BE2C (cell line): Measurements from ENCODE around the gene RBM4.

Experiments
- DNase-seq: peaks from one replicate; pipeline ENCODE4 v3.0.0-alpha.2; 2020
- H3K27me3 ChIP-seq: fragments of 250-450 bp; sonication (Bioruptor Pico); 2 replicates; pipeline ENCODE4 v1.5.1; 2020; ENCODE audit warnings: mild to moderate bottlenecking
- H3K36me3 ChIP-seq: fragments of 250-450 bp; sonication (Bioruptor Pico); 2 replicates; pipeline ENCODE4 v1.5.1; 2020; ENCODE audit warnings: mild to moderate bottlenecking
- H3K4me1 ChIP-seq: fragments of 250-450 bp; sonication (Bioruptor Pico); 2 replicates; pipeline ENCODE4 v1.5.1; 2020
- H3K4me3 ChIP-seq: 2 replicates; pipeline ENCODE4 v1.5.1; 2011; ENCODE audit warnings: low read depth, low read length
- H3K9me3 ChIP-seq: fragments of 250-450 bp; sonication (Bioruptor Pico); 2 replicates; pipeline ENCODE4 v1.5.1; 2020
- CTCF ChIP-seq: IDR thresholded peaks from 2 replicates; pipeline ENCODE4 v1.5.1; 2012; ENCODE audit warnings: mild to moderate bottlenecking, low read depth, low read length

Gene RBM4

GRCh38 chr11:66614073-66614472 is 24.4 kb upstream of the RBM4 start:
- Histone ChIP-seq H3K4me1 (no peaks in the 10 kb centered on the region), H3K4me3 (no peak overlapping the region), H3K27me3 (no peaks in the 10 kb centered on the region), H3K9me3 (no peaks in the 10 kb centered on the region), H3K36me3 (peaks cover 21% of the 10 kb centered on the region)
- no peak for DNase-seq
- no peak for TF ChIP-seq CTCF

GRCh38 chr11:66616379-66617154 is 21.9 kb upstream of the RBM4 start, which contains the start of gene RBM14:
Gene RBM14 (plus strand): TSS chr11:66616630. CDS start chr11:66616721, 91 bp downstream.
- Histone ChIP-seq H3K4me3 (peak within 1 kb of the TSS; percentile 88), H3K36me3 (peaks cover 35% of the 10 kb centered on the region), H3K4me1 (no peaks in the 10 kb centered on the region), H3K9me3 (no peaks in the 10 kb centered on the region), H3K27me3 (no peaks in the 10 kb centered on the region)
- DNase-seq: peak; percentile 100
- TF ChIP-seq CTCF: no peak

GRCh38 chr11:66617155-66617834 is 21.2 kb upstream of the RBM4 start:
- Histone ChIP-seq H3K36me3 (peaks cover 42% of the 10 kb centered on the region), H3K9me3 (no peaks in the 10 kb centered on the region), H3K4me3 (peak overlapping the region; percentile 88), H3K27me3 (no peaks in the 10 kb centered on the region), H3K4me1 (no peaks in the 10 kb centered on the region)
- no peak for TF ChIP-seq CTCF
- no peak for DNase-seq

GRCh38 chr11:66619080-66619554 is 19.4 kb upstream of the RBM4 start:
- Histone ChIP-seq H3K27me3 (no peaks in the 10 kb centered on the region), H3K36me3 (peaks cover 60% of the 10 kb centered on the region), H3K9me3 (no peaks in the 10 kb centered on the region), H3K4me1 (no peaks in the 10 kb centered on the region), H3K4me3 (peak overlapping the region; percentile 88)
- DNase-seq: no peak
- TF ChIP-seq CTCF: no peak

DNA sequence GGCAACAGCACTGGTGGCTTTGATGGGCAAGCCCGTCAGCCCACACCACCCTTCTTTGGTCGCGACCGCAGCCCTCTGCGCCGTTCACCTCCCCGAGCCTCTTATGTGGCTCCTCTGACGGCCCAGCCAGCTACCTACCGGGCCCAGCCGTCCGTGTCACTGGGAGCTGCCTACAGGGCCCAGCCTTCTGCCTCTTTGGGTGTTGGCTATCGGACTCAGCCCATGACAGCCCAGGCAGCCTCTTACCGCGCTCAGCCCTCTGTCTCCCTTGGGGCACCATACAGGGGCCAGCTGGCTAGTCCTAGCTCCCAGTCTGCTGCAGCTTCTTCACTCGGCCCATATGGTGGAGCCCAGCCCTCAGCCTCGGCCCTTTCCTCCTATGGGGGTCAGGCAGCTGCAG is 14.1 kb upstream of the RBM4 start:
- Histone ChIP-seq H3K4me1 (no peaks in the 10 kb centered on the region), H3K9me3 (no peaks in the 10 kb centered on the region), H3K36me3 (peaks cover 90% of the 10 kb centered on the region), H3K4me3 (no peak overlapping the region), H3K27me3 (no peaks in the 10 kb centered on the region)
- no peak for TF ChIP-seq CTCF
- DNase-seq: no peak
